HEK293 (cell line): ENCODE data around the gene KIF21A.
A peak's percentile ranks its signal among the peaks of the same experiment; 100 is the strongest.

Experiments used
- CTCF ChIA-PET: fragments of 350-600 bp; formaldehyde crosslinking; extraction: SDS; loops from one replicate; lab custom pipeline; 2021; ENCODE audit warnings: antibody characterized with exemption; lab: Yijun Ruan, JAX
- POLR2A ChIA-PET: fragments of 300-600 bp; formaldehyde crosslinking; extraction: SDS; loops from one replicate; lab custom pipeline; 2020; ENCODE audit warnings: antibody characterized with exemption, inconsistent platforms; lab: Yijun Ruan, JAX
- H3K27ac ChIP-seq: fragments of 200-500 bp; sonication (Bioruptor generic); 2 replicates; pipeline ENCODE4 v1.5.1; 2014; ENCODE audit warnings: low read depth, low read length, control low read depth, inconsistent platforms; ENCODE audit errors: extremely low read depth
- H3K36me3 ChIP-seq, 2 experiments: fragments of 200-500 bp in 1 of 2; sonication (Bioruptor generic) in 1 of 2; 1 replicate in 1 of 2; 2 replicates in 1 of 2; pipeline ENCODE4 v1.5.1; 2014 to 2017; ENCODE audit warnings: inconsistent platforms in 2 of 2, low read length in 2 of 2; ENCODE audit not compliant: control insufficient read depth in 2 of 2, insufficient read depth in 1 of 2
- H3K4me1 ChIP-seq: fragments of 200-500 bp; sonication (Bioruptor generic); 2 replicates; pipeline ENCODE4 v1.5.1; 2014; ENCODE audit warnings: mild to moderate bottlenecking, low read length, inconsistent platforms; ENCODE audit not compliant: control insufficient read depth, insufficient read depth
- H3K4me3 ChIP-seq: 2 replicates; pipeline ENCODE4 v1.5.1; 2011; ENCODE audit warnings: low read depth, mild to moderate bottlenecking, control low read depth, low read length, moderate library complexity
- H3K9me3 ChIP-seq: fragments of 200-500 bp; sonication (Bioruptor generic); 2 replicates; pipeline ENCODE4 v1.5.1; 2014; ENCODE audit warnings: low read depth, low read length, inconsistent platforms; ENCODE audit not compliant: control insufficient read depth, insufficient read depth
- GLIS2 ChIP-seq: fragments of 450-650 bp; formaldehyde crosslinking; IDR thresholded peaks from 2 replicates; pipeline ENCODE4 v1.5.1; 2016; ENCODE audit warnings: missing biosample characterization, missing genetic modification characterization
- HOXD13 ChIP-seq: sonication (generic); formaldehyde crosslinking; IDR thresholded peaks from 2 replicates; pipeline ENCODE4 v1.8.0; 2022; ENCODE audit warnings: missing genetic modification reagents, borderline replicate concordance
- KLF8 ChIP-seq: fragments of 450-650 bp; formaldehyde crosslinking; IDR thresholded peaks from 2 replicates; pipeline ENCODE4 v1.5.1; 2016; ENCODE audit warnings: missing biosample characterization, missing genetic modification characterization
- ZBTB17 ChIP-seq: fragments of 450-650 bp; formaldehyde crosslinking; IDR thresholded peaks from 2 replicates; pipeline ENCODE4 v1.5.1; 2016; ENCODE audit warnings: missing biosample characterization, missing genetic modification characterization
- ZBTB48 ChIP-seq: fragments of 450-650 bp; formaldehyde crosslinking; IDR thresholded peaks from 2 replicates; pipeline ENCODE4 v1.5.1; 2016; ENCODE audit warnings: missing biosample characterization, missing genetic modification characterization
- ZNF140 ChIP-seq: fragments of 450-650 bp; formaldehyde crosslinking; IDR thresholded peaks from 2 replicates; pipeline ENCODE4 v1.5.1; 2016; ENCODE audit warnings: missing biosample characterization, missing genetic modification characterization
- ZNF16 ChIP-seq: fragments of 450-650 bp; formaldehyde crosslinking; IDR thresholded peaks from 2 replicates; pipeline ENCODE4 v1.5.1; 2016; ENCODE audit warnings: low read depth, missing biosample characterization, missing genetic modification characterization
- ZNF211 ChIP-seq: fragments of 450-650 bp; formaldehyde crosslinking; IDR thresholded peaks from 2 replicates; pipeline ENCODE4 v1.5.1; 2016; ENCODE audit warnings: low read depth, missing biosample characterization, missing genetic modification characterization
- ZNF248 ChIP-seq: fragments of 450-650 bp; formaldehyde crosslinking; IDR thresholded peaks from 2 replicates; pipeline ENCODE4 v1.5.1; 2017; ENCODE audit warnings: missing biosample characterization, missing genetic modification characterization
- ZNF366 ChIP-seq: fragments of 450-650 bp; formaldehyde crosslinking; conservative IDR thresholded peaks from 2 replicates; pipeline ENCODE4 v1.5.1; 2016; ENCODE audit warnings: missing biosample characterization, missing genetic modification characterization
- ZNF501 ChIP-seq: fragments of 450-650 bp; formaldehyde crosslinking; IDR thresholded peaks from 2 replicates; pipeline ENCODE4 v1.5.1; 2016; ENCODE audit warnings: missing biosample characterization, missing genetic modification characterization
- ZNF677 ChIP-seq: fragments of 450-650 bp; IDR thresholded peaks from 2 replicates; pipeline ENCODE4 v1.5.0; 2018; ENCODE audit warnings: missing biosample characterization, mild to moderate bottlenecking, missing genetic modification characterization, moderate library complexity
- TF ChIP-seq, protein P1 (sequence below): fragments of 450-650 bp; formaldehyde crosslinking; IDR thresholded peaks from 2 replicates; pipeline ENCODE4 v1.5.1; 2016; ENCODE audit warnings: missing biosample characterization, missing genetic modification characterization
- TF ChIP-seq, protein P2 (sequence below): fragments of 450-650 bp; formaldehyde crosslinking; IDR thresholded peaks from 2 replicates; pipeline ENCODE4 v1.5.1; 2016; ENCODE audit warnings: missing biosample characterization, missing genetic modification characterization, borderline replicate concordance
- TF ChIP-seq, protein P3 (sequence below): fragments of 450-650 bp; formaldehyde crosslinking; IDR thresholded peaks from 2 replicates; pipeline ENCODE4 v1.5.1; 2016; ENCODE audit warnings: missing biosample characterization, missing genetic modification characterization
- TF ChIP-seq, protein P4 (sequence below): fragments of 450-650 bp; formaldehyde crosslinking; IDR thresholded peaks from 2 replicates; pipeline ENCODE4 v1.5.1; 2017; ENCODE audit warnings: missing biosample characterization, missing genetic modification characterization

Gene KIF21A

DNA sequence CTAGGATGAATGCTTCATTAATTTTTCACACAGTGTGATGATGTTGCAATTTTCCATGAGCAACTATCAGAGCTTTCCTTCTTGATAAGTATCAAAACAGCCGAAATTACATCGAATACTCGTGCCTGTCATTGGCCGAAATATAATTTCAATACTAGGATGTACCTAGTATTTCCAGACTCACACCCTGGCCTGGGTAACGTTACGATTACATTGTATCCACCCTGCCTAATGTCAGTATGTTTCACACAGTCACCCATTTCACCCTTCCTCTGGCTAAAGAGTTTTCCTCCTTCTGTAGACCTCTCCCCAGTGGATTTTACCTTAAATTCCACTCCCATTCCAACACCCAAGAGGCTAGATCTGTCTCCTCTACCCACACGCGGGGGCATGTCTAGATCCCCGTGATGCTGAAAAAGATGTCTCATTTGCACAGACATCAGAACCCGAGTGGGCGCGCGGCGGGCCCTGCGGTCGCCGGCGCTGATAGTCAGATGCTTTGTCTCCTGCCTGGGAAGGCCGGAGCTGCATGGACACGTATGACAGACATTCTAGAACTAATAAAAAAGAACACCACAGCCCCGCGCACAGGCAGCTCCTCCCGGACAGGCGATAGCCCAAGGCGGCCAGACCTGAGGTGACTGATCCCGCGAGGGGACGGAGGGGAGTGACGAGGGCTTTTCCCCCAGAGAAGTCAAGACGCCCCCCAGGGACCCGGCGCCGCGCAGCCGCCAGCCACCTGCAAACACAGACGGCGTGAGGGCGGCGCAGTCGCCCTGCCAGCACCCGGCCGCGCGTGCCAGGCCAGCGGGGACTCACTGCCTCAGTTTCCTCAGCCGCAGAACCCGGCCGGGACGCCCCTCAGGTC, 723 bp downstream of the KIF21A start (continued):
- 0 out of 2 replicates have a peak, but pooled peaks have one; percentile 21 for TF ChIP-seq ZNF501 (tag by site-specific recombination)
- 0 out of 2 replicates have a peak, but pooled peaks have one; percentile 43 for TF ChIP-seq ZBTB17 (tag by site-specific recombination)
- TF ChIP-seq ZNF211, result no peak
- no peak for TF ChIP-seq KLF8 (tag by site-specific recombination)
- no peak for TF ChIP-seq ZNF16 (tag by site-specific recombination)
- TF ChIP-seq ZNF140 (tag by site-specific recombination), result no peak
- TF ChIP-seq, protein P1, sequence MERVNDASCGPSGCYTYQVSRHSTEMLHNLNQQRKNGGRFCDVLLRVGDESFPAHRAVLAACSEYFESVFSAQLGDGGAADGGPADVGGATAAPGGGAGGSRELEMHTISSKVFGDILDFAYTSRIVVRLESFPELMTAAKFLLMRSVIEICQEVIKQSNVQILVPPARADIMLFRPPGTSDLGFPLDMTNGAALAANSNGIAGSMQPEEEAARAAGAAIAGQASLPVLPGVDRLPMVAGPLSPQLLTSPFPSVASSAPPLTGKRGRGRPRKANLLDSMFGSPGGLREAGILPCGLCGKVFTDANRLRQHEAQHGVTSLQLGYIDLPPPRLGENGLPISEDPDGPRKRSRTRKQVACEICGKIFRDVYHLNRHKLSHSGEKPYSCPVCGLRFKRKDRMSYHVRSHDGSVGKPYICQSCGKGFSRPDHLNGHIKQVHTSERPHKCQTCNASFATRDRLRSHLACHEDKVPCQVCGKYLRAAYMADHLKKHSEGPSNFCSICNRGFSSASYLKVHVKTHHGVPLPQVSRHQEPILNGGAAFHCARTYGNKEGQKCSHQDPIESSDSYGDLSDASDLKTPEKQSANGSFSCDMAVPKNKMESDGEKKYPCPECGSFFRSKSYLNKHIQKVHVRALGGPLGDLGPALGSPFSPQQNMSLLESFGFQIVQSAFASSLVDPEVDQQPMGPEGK (tag by site-specific recombination), result no peak; the same call in 1 of the 2 replicates
- TF ChIP-seq HOXD13 (CRISPR knock-in tag), result no peak
- TF ChIP-seq ZNF677 (tag by site-specific recombination), result no peak
- TF ChIP-seq GLIS2 (tag by site-specific recombination), result peak; percentile 56
- TF ChIP-seq, protein P2, sequence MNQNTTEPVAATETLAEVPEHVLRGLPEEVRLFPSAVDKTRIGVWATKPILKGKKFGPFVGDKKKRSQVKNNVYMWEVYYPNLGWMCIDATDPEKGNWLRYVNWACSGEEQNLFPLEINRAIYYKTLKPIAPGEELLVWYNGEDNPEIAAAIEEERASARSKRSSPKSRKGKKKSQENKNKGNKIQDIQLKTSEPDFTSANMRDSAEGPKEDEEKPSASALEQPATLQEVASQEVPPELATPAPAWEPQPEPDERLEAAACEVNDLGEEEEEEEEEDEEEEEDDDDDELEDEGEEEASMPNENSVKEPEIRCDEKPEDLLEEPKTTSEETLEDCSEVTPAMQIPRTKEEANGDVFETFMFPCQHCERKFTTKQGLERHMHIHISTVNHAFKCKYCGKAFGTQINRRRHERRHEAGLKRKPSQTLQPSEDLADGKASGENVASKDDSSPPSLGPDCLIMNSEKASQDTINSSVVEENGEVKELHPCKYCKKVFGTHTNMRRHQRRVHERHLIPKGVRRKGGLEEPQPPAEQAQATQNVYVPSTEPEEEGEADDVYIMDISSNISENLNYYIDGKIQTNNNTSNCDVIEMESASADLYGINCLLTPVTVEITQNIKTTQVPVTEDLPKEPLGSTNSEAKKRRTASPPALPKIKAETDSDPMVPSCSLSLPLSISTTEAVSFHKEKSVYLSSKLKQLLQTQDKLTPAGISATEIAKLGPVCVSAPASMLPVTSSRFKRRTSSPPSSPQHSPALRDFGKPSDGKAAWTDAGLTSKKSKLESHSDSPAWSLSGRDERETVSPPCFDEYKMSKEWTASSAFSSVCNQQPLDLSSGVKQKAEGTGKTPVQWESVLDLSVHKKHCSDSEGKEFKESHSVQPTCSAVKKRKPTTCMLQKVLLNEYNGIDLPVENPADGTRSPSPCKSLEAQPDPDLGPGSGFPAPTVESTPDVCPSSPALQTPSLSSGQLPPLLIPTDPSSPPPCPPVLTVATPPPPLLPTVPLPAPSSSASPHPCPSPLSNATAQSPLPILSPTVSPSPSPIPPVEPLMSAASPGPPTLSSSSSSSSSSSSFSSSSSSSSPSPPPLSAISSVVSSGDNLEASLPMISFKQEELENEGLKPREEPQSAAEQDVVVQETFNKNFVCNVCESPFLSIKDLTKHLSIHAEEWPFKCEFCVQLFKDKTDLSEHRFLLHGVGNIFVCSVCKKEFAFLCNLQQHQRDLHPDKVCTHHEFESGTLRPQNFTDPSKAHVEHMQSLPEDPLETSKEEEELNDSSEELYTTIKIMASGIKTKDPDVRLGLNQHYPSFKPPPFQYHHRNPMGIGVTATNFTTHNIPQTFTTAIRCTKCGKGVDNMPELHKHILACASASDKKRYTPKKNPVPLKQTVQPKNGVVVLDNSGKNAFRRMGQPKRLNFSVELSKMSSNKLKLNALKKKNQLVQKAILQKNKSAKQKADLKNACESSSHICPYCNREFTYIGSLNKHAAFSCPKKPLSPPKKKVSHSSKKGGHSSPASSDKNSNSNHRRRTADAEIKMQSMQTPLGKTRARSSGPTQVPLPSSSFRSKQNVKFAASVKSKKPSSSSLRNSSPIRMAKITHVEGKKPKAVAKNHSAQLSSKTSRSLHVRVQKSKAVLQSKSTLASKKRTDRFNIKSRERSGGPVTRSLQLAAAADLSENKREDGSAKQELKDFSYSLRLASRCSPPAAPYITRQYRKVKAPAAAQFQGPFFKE (tag by site-specific recombination), result no peak

DNA sequence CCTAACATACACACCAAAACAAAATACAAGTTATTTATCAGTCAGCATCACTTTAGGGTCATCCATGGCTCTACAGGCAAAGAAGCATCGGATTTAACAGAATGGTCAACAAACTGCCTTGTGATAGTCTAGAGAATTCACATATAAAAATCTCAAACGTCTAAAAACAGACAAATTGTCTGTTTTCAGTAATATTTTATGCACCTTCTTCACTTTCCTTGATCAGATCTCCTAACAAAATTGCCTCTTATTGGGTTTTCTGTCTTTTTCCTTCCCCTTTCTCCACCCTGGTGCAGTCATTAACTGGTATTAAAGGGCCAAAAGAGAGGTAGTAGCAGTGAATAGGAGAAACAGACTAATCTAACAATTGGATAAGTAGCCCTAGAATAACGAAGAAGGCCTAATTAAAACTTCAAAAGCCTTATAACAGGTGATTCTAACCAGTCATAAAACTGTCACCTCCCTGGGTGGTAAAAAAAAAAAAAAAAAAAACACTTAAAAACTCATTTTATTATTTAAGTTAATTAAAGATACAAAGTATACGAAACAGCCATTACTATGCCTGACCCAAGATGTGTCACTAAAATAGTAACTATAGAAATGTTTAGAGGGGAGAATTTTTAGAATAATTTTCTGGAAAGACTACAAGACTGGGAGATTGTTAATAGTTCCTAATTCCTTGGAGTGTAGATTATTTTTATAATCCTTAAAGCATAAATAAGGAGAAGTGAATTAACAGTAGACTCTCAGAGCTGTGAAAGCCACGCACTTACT, 1.5 kb downstream of the KIF21A start:
- ChIA-PET POLR2A (interaction anchor here (1.1 kb wide), 1 partner anchor 178 kb away, joined by 4 read pairs; the partner anchor contains the start of gene ABCD2), CTCF (interaction anchor here (0.6 to 1.5 kb wide), 3 partner anchors 123 to 1045 kb away, joined by 3 read pairs; no protein-coding TSS in a partner anchor)
- peak overlapping the region; percentile 76 for H3K4me3 ChIP-seq
- no peaks in the 10 kb centered on the region for H3K9me3 ChIP-seq
- no peak overlapping the region for H3K27ac ChIP-seq
- peaks cover 17% of the 10 kb centered on the region for H3K4me1 ChIP-seq
- H3K36me3 ChIP-seq, result no peaks in the 10 kb centered on the region
- TF ChIP-seq ZNF366 (tag by site-specific recombination) (0 out of 2 replicates have a peak, but pooled peaks have one; percentile 1), ZBTB48 (tag by site-specific recombination) (no peak), ZNF248 (tag by site-specific recombination) (no peak)
- TF ChIP-seq, protein P3, sequence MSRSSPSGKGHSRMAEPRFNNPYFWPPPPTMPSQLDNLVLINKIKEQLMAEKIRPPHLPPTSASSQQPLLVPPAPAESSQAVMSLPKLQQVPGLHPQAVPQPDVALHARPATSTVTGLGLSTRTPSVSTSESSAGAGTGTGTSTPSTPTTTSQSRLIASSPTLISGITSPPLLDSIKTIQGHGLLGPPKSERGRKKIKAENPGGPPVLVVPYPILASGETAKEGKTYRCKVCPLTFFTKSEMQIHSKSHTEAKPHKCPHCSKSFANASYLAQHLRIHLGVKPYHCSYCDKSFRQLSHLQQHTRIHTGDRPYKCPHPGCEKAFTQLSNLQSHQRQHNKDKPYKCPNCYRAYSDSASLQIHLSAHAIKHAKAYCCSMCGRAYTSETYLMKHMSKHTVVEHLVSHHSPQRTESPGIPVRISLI, result peak; percentile 90
- TF ChIP-seq, protein P4, sequence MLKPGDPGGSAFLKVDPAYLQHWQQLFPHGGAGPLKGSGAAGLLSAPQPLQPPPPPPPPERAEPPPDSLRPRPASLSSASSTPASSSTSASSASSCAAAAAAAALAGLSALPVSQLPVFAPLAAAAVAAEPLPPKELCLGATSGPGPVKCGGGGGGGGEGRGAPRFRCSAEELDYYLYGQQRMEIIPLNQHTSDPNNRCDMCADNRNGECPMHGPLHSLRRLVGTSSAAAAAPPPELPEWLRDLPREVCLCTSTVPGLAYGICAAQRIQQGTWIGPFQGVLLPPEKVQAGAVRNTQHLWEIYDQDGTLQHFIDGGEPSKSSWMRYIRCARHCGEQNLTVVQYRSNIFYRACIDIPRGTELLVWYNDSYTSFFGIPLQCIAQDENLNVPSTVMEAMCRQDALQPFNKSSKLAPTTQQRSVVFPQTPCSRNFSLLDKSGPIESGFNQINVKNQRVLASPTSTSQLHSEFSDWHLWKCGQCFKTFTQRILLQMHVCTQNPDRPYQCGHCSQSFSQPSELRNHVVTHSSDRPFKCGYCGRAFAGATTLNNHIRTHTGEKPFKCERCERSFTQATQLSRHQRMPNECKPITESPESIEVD (tag by site-specific recombination), result peak; percentile 25; the same call in 1 of the 2 replicates
- TF ChIP-seq, all 188 proteins: peak for 3
